Right ventricle myocardium inferior (tissue), 1 donor: Measurements from ENCODE around the gene SLC37A3. TPM values are rescaled to one million over a fixed set of nuclear protein-coding genes. Genes with fewer than 3 reads are reported as not detected.
"Not testable (repeated sequence)": the region's sequence is repeated elsewhere in the genome, so short reads cannot be mapped to it uniquely, and the experiment has no call there.

Experiments
- ATAC-seq: fragments of 200-7000 bp; cut with Tn5 transposase; one replicate; pipeline ENCODE4 v1.9.1; 2020; ENCODE audit warnings: mild to moderate bottlenecking, moderate library complexity
- DNase-seq: peaks from one replicate; pipeline ENCODE4 v3.0.0; 2021; ENCODE audit errors: missing footprints
- intact Hi-C: fragments of 100-400 bp; cut with DNase I; formaldehyde crosslinking; loops from one replicate; pipeline ENCODE4 v1.11.0; 2022
- total RNA-seq: library from RNA; stranded (reverse); fragmentation: NEBNext Ultra II Directional; extraction: Animal tissue kit (Norgen Biotek cat#: 25700); gene quantifications from one replicate; pipeline ENCODE4 v1.2.1, GENCODE V29; 2021
- donor health status: DM: no; HTN: yes; CAD: no; lungs with severe emphysema.

SLC37A3 gene
- total RNA-seq, 1 donor from 2014 or later = 8.9 TPM

- intact Hi-C loops = no loop called here
- peak; percentile 13 for ATAC-seq
- DNase-seq = no peak
Measured at GRCh38 chr7:140358412-140359051, 39.8 kb downstream of the SLC37A3 start.

DNA sequence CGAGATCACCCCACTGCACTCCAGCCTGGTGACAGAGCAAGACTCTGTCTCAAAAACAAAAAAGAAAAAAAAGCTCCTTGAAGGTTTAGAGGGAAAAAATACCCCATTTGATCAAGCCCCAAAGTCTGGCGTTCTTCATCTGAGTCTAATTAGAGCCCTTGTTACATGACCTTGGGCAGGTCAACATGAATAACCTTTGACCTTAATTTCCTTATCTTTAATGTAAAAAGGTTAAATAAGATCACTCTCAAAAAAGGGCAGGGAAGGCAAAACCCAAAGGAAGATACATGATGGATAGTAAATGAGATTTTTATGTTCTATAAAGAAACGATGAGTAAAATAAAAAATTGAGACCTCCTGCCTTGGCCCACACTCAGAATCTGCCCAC, 40.3 kb downstream of the SLC37A3 start:
- DNase-seq (no peak), ATAC-seq (no peak)
- intact Hi-C loops = no loop called here

GRCh38 chr7:140350056-140350455, 48.3 kb downstream of the SLC37A3 start:
- ATAC-seq = no peak
- intact Hi-C loops = no loop called here

GRCh38 chr7:140349144-140349771, 49.1 kb downstream of the SLC37A3 start:
- DNase-seq (no peak), ATAC-seq (peak; percentile 26)
- intact Hi-C loops = no loop called here

More at GRCh38 chr7:140350056-140350455, 48.3 kb downstream of the SLC37A3 start:
- DNase-seq = no peak

DNA sequence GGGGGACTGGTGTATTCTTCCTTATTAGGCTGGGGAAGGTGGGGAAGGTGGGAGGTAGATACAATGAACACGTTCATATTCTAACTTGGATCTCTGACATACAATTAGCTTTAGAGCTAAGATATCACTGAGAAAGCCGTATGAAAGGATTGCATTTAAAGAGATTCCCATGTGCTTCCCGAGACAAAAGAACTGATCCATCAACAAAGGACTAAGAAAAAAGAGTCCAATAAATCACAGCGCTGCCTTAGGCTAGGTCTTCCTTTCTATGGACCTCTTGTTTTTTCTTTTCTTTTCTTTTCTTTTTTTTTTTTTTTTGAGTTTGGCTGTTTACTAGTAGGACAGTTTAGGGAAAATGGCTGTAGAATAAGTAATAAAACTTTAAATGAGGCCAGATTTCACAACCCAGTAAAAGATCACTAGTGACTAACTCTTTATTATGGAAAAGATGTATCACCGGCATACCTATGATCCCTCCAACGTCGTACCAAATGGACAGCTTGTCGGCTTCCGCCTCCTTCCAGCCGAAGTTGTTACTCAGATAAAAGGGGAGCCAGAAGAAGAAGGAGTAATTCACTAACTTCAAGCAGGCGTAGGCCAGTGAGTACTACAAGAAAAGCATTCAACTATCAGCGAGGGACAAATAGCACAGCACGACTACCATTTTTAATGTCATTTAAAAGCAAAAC, 50.0 kb downstream of the SLC37A3 start:
- ATAC-seq = no peak
- intact Hi-C loops = no loop called here
- DNase-seq = no peak

GRCh38 chr7:140347218-140347617, 51.1 kb downstream of the SLC37A3 start:
- ATAC-seq (no peak), DNase-seq (no peak)
- intact Hi-C loops = no loop called here

- DNase-seq = no peak
- ATAC-seq = no peak
- intact Hi-C loops = no loop called here
Measured at GRCh38 chr7:140345426-140345825, 52.9 kb downstream of the SLC37A3 start.

GRCh38 chr7:140342727-140343514, 55.4 kb downstream of the SLC37A3 start:
- ATAC-seq (peak; percentile 73), DNase-seq (no peak)
- intact Hi-C loops = no loop called here

DNA sequence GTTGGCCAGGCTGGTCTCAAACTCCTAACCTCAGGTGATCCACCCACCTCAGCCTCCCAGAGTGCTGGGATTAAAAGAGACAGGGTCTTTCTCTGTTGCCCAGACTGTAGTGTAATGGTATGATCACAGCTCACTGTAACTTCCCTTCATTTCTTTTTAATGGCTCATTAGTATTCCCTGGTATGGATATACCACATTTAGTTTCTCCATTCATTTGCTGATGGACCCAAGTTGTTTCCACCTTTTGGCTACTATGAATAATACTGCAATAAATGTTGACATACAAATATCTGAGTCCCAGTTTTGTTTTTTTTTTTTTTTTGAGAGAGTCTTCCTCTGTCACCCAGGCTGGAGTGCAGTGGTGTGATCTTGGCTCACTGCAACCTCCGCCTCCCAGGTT, 59.4 kb downstream of the SLC37A3 start:
- ATAC-seq, intact Hi-C loops, DNase-seq: not testable (repeated sequence)

DNA sequence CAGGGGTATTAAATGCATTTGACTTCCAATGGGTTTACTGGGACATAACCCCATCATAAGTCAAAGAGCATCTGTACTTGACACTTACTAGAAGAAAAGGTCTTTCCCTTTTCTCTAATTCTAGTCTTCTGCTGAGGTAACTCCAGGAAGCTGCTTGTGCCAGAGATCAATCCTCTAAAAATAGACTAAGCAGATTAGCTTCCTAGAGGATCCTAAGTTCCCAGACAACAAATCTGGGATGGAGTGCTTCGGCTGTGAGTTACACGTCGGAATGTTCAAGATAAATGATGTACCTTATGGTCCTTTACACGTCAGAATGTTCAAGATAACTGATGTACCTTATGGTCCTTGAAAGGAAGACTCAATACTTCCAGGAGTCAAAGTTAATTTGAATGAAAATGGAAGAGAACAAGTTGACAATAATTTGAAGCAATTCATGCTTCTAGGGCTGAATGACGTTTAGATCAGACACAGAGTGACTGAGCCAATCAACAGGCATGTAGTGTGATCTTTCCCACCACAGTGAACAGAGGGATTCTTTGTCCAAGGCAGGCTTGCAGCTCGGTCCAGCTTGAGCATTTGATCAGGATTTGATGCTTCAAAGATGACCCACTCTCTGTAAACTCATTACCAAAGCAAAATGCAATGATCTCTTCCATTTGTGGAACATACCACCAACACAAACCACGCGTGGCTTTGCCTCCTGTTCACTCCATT, 63.8 kb downstream of the SLC37A3 start:
- no peak for DNase-seq
- intact Hi-C loops = no loop called here
- peak; percentile 22 for ATAC-seq

DNA sequence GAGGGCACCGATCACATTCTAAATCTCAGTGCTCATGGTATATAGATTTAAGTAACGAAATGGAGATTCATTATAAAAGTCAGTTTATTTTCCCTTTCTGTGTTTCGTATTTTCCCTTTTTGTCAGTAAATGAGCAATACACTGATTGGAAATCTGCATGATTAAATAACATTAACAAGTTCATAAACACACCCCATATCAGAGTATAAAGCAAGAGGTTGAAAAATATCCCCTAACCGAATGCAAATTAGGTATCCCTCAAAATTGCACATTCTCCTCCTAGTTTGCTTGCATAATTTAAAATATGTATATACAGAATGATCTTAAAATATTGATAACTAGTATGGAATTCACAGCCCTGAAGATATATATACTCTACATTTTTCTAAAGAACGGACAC, 64.6 kb downstream of the SLC37A3 start:
- intact Hi-C loops = no loop called here
- ATAC-seq = no peak
- DNase-seq = no peak

DNA sequence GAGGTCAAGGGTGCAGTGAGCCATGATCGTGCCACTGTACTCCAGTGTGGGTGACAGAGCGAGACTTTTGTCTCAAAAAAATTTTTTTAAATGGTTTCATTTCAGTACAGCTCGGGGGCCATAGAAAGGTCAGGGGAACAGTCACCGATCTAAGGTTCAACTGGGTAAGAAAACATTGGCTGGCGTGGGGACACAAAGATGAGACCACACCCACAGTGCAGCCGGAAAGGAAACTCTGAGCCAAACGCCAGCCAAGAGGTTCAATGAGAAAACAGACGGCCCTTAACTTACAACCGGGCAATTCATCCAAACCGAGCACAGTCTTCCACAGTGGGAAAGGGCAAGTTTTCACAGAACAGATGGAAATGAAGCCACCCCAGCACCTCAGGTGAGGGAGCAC, 65.1 kb downstream of the SLC37A3 start:
- ATAC-seq = no peak

DNA sequence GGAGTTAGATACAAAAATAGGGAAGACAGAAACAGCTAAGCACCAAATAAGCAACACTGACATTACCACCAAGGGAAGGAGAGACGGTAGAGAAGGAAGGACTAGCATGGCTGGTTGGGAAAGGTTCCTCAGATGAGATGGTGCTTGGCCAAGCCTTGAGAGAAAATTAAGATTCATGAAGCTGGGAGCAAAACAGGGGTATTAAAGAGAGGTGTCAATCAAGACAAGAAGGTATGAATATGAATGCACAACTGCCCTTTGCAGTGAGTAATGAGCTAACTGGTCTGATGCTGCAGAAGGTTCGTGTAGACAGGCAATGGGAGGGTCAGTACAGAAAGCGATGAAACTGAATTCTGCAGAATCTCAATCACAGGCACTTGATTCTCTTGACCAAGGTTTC, 67.7 kb downstream of the SLC37A3 start:
- ATAC-seq (no peak), DNase-seq (no peak)
- intact Hi-C loops = no loop called here

More for the DNA sequence above, 65.1 kb downstream of the SLC37A3 start:
- intact Hi-C loops = no loop called here
- no peak for DNase-seq

- intact Hi-C loops = no loop called here
- DNase-seq (no peak), ATAC-seq (no peak)
Measured at GRCh38 chr7:140330128-140330527, 68.2 kb downstream of the SLC37A3 start.

DNA sequence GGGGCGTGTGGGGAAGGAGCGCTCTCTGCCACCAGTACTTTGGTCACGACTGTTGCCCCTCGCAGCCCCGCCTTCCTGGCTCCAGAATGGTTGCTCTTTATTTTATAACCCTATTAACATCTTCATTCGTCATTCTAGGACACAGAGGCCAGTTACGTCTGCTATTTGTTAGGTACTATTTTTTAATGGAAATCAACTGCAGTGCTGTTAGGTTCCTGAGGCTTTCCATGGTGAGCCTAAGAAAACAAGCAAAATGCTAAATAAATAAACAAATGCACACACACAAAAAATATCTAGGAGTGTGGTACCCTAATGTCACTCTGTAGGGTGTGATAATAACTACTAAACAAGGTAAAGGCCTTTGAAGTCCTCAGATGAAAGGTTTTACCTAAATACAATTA, 71.1 kb downstream of the SLC37A3 start:
- DNase-seq (no peak), ATAC-seq (no peak)
- intact Hi-C loops = loop anchor here (5.0 kb wide), 1 partner anchor 150 kb away; the partner anchor contains the start of gene KDM7A

DNA sequence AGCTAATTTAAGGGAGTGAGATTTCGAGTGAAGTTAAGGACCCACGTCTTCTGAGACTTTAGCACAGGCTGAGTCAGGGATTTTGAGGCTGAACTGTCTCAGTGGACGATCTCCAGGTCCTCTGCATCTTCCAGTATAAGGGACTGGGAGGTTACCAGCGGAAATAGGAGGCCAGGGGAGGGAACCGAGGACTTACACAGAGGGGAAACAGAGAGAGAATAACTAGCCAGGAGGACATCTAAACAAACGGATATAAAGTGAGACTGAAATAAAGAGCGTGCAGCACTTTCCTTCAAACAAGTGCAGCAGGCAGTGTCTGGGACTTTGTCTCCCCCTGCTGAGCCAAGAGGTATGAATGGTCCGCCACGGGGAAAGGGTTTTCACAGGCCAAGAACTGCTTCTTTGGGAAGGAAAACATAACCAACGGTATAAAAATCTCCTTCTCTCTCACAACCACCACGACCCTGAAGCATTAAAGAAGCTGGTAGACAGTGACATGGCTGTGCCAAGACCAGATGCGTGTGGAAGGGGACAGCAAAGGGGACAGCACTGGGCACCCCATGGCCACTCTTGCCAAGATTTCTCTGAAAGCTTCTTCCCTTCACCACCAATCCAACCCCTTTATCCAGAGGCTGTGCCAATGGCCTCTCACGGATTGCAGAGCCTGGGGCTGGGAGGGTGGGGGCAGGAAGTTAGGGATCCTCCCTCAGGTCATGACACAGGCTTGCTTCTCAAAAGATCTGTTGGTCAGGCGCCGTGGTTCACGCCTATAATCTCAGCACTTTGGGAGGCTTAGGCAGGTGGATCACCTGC, 72.0 kb downstream of the SLC37A3 start:
- intact Hi-C loops = loop anchor here (5.0 kb wide), 1 partner anchor 149 kb away; the partner anchor contains the start of gene KDM7A
- peak; percentile 72 for DNase-seq

DNA sequence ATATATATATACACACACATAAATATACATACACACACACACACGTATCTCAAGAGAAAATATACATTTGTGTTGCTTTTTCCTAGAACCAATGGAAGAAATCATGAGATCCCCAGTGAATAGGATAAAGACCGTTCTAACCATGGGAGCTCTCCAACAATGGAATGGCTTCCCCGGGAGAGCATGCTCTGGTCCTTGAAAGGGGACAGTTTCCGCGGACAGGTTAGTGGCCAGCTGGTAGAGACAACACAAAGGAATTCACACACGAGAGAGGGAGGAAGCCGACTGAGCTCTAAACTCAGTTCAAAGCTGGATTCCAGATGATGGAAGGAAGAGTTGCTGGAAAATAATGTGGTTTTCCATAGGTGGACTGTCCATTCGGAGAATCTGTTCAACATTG, 72.7 kb downstream of the SLC37A3 start:
- intact Hi-C loops = loop anchor here (5.0 kb wide), 1 partner anchor 148 kb away; the partner anchor contains the start of gene KDM7A
- ATAC-seq (no peak), DNase-seq (no peak)

More for the DNA sequence above, 72.0 kb downstream of the SLC37A3 start:
- ATAC-seq = peak; percentile 86

- intact Hi-C loops = loop anchor here (5.0 kb wide), 1 partner anchor 147 kb away; the partner anchor contains the start of gene KDM7A
- ATAC-seq (no peak), DNase-seq (no peak)
Measured at GRCh38 chr7:140324714-140325113, 73.6 kb downstream of the SLC37A3 start.
